Muscle layer of duodenum (tissue), 2 donors: ENCODE data around the gene SUFU.

ENCODE experiments used
- H3K27ac ChIP-seq: one replicate; pipeline ENCODE4 v1.7.0; 2013; ENCODE audit warnings: mild to moderate bottlenecking, low read length
- H3K27me3 ChIP-seq: one replicate; pipeline ENCODE4 v1.7.0; 2013; ENCODE audit warnings: low read depth, mild to moderate bottlenecking, control low read depth, low read length
- H3K36me3 ChIP-seq, 2 donors: one replicate each; pipeline ENCODE4 v1.7.0; 2013; ENCODE audit warnings: low read length in 2 of 2, control low read depth in 1 of 2, mild to moderate bottlenecking in 1 of 2; ENCODE audit not compliant: insufficient read depth in 2 of 2, control insufficient read depth in 1 of 2
- H3K4me1 ChIP-seq, 2 donors: one replicate each; pipeline ENCODE4 v1.7.0; 2013; ENCODE audit warnings: low read length in 2 of 2, mild to moderate bottlenecking in 2 of 2, control low read depth in 1 of 2, moderate library complexity in 1 of 2; ENCODE audit not compliant: insufficient read depth in 2 of 2, control insufficient read depth in 1 of 2
- H3K4me3 ChIP-seq, 2 donors: one replicate each; pipeline ENCODE4 v1.7.0; 2013; ENCODE audit warnings: low read length in 2 of 2, low read depth in 1 of 2, mild to moderate bottlenecking in 1 of 2
- H3K9me3 ChIP-seq, 2 donors: one replicate each; pipeline ENCODE4 v1.7.0; 2013; ENCODE audit warnings: low read length in 2 of 2, control low read depth in 1 of 2, mild to moderate bottlenecking in 1 of 2; ENCODE audit not compliant: control insufficient read depth in 1 of 2
- donor health status: healthy.

The SUFU gene

GRCh38 chr10:102540023-102540422 is 36.3 kb downstream of the SUFU start:
- Histone ChIP-seq H3K27me3 (no peaks in the 10 kb centered on the region), H3K4me3 (no peak overlapping the region), H3K9me3 (no peaks in the 10 kb centered on the region), H3K36me3 (no peaks in the 10 kb centered on the region), H3K4me1 (no peaks in the 10 kb centered on the region), H3K27ac (no peak overlapping the region)

GRCh38 chr10:102542800-102543418 is 39.1 kb downstream of the SUFU start:
- Histone ChIP-seq H3K36me3 (no peaks in the 10 kb centered on the region), H3K27me3 (no peaks in the 10 kb centered on the region), H3K4me1 (peaks cover 0 to 15% of the 10 kb centered on the region in 2 donors), H3K27ac (no peak overlapping the region), H3K4me3 (no peak overlapping the region), H3K9me3 (no peaks in the 10 kb centered on the region)

- H3K9me3 ChIP-seq: no peaks in the 10 kb centered on the region
- no peaks in the 10 kb centered on the region for H3K27me3 ChIP-seq
- H3K36me3 ChIP-seq: peaks cover 5 to 7% of the 10 kb centered on the region in 2 donors
- peaks cover 0 to 15% of the 10 kb centered on the region in 2 donors for H3K4me1 ChIP-seq
- no peak overlapping the region for H3K4me3 ChIP-seq
- H3K27ac ChIP-seq: no peak overlapping the region
Observed at GRCh38 chr10:102545265-102545871, 41.6 kb downstream of the SUFU start.

- Histone ChIP-seq H3K9me3 (no peaks in the 10 kb centered on the region), H3K4me3 (no peak overlapping the region), H3K36me3 (peaks cover 10 to 11% of the 10 kb centered on the region in 2 donors), H3K4me1 (peaks cover 0 to 15% of the 10 kb centered on the region in 2 donors), H3K27me3 (no peaks in the 10 kb centered on the region), H3K27ac (no peak overlapping the region)
Observed at GRCh38 chr10:102545997-102546396, 42.2 kb downstream of the SUFU start.

GRCh38 chr10:102546606-102547320 is 43.0 kb downstream of the SUFU start:
- Histone ChIP-seq H3K27me3 (no peaks in the 10 kb centered on the region), H3K4me1 (peaks cover 0 to 15% of the 10 kb centered on the region in 2 donors), H3K36me3 (peaks cover 10 to 13% of the 10 kb centered on the region in 2 donors), H3K9me3 (no peaks in the 10 kb centered on the region), H3K4me3 (no peak overlapping the region), H3K27ac (no peak overlapping the region)

- Histone ChIP-seq H3K27ac (no peak overlapping the region), H3K4me3 (no peak overlapping the region), H3K9me3 (no peaks in the 10 kb centered on the region), H3K36me3 (peaks cover 10 to 17% of the 10 kb centered on the region in 2 donors), H3K27me3 (no peaks in the 10 kb centered on the region), H3K4me1 (peaks cover 0 to 15% of the 10 kb centered on the region in 2 donors)
Observed at GRCh38 chr10:102549549-102549948, 45.8 kb downstream of the SUFU start.

GRCh38 chr10:102550636-102551210 is 47.0 kb downstream of the SUFU start:
- no peak overlapping the region for H3K4me3 ChIP-seq
- H3K36me3 ChIP-seq: peaks cover 10 to 17% of the 10 kb centered on the region in 2 donors
- H3K9me3 ChIP-seq: no peaks in the 10 kb centered on the region
- peaks cover 0 to 15% of the 10 kb centered on the region in 2 donors for H3K4me1 ChIP-seq
- H3K27me3 ChIP-seq: no peaks in the 10 kb centered on the region
- no peak overlapping the region for H3K27ac ChIP-seq

GRCh38 chr10:102552533-102552932 is 48.8 kb downstream of the SUFU start:
- Histone ChIP-seq H3K4me1 (no peaks in the 10 kb centered on the region), H3K4me3 (no peak overlapping the region)

GRCh38 chr10:102553771-102554170 is 50.0 kb downstream of the SUFU start:
- H3K4me3 ChIP-seq: no peak overlapping the region
- peaks cover 10 to 17% of the 10 kb centered on the region in 2 donors for H3K36me3 ChIP-seq
- H3K27me3 ChIP-seq: no peaks in the 10 kb centered on the region
- H3K27ac ChIP-seq: no peak overlapping the region
- H3K4me1 ChIP-seq: no peaks in the 10 kb centered on the region
- H3K9me3 ChIP-seq: no peaks in the 10 kb centered on the region

More at GRCh38 chr10:102552533-102552932, 48.8 kb downstream of the SUFU start:
- Histone ChIP-seq H3K36me3 (peaks cover 10 to 17% of the 10 kb centered on the region in 2 donors), H3K27me3 (no peaks in the 10 kb centered on the region), H3K27ac (no peak overlapping the region), H3K9me3 (no peaks in the 10 kb centered on the region)

GRCh38 chr10:102554531-102554930 is 50.8 kb downstream of the SUFU start:
- Histone ChIP-seq H3K27me3 (no peaks in the 10 kb centered on the region), H3K4me3 (no peak overlapping the region), H3K36me3 (peaks cover 10 to 17% of the 10 kb centered on the region in 2 donors), H3K27ac (no peak overlapping the region), H3K4me1 (no peaks in the 10 kb centered on the region), H3K9me3 (no peaks in the 10 kb centered on the region)

GRCh38 chr10:102555781-102556328 is 52.1 kb downstream of the SUFU start:
- no peak overlapping the region for H3K4me3 ChIP-seq
- H3K27me3 ChIP-seq: no peaks in the 10 kb centered on the region
- H3K9me3 ChIP-seq: no peaks in the 10 kb centered on the region
- no peak overlapping the region for H3K27ac ChIP-seq
- H3K36me3 ChIP-seq: peaks cover 0 to 8% of the 10 kb centered on the region in 2 donors
- no peaks in the 10 kb centered on the region for H3K4me1 ChIP-seq
